Fibroblast of skin of right quadriceps (primary cell): ENCODE measurements around the gene PRMT9.

Source experiments
- DNase-seq: peaks from one replicate; pipeline ENCODE4 v3.0.0-alpha.2; 2013

PRMT9 gene

GRCh38 chr4:147683717-147684700 is at the start of gene PRMT9:
PRMT9 (minus strand) TSS chr4:147684163; CDS start chr4:147683987, 176 bp downstream.
- DNase-seq = peak; percentile 85

GRCh38 chr4:147732518-147733235 is 48.7 kb upstream of the PRMT9 start:
- peak; percentile 37 for DNase-seq

- peak; percentile 85 for DNase-seq
These were observed 47.9 kb upstream of the PRMT9 start, which contains the start of gene ARHGAP10 for GRCh38 chr4:147731580-147732517. ARHGAP10 (plus strand) TSS chr4:147732088; CDS start chr4:147732302, 214 bp downstream.

- DNase-seq = no peak
These were observed 46.4 kb upstream of the PRMT9 start for GRCh38 chr4:147730333-147730732.

- DNase-seq = no peak
These were observed 43.6 kb upstream of the PRMT9 start for GRCh38 chr4:147727476-147728028.

GRCh38 chr4:147725673-147726072 is 41.7 kb upstream of the PRMT9 start:
- no peak for DNase-seq

GRCh38 chr4:147724468-147725201 is 40.7 kb upstream of the PRMT9 start:
- DNase-seq = no peak

GRCh38 chr4:147723326-147723725 is 39.4 kb upstream of the PRMT9 start:
- DNase-seq = peak; percentile 69

GRCh38 chr4:147717878-147718277 is 33.9 kb upstream of the PRMT9 start:
- DNase-seq = no peak

- DNase-seq = peak; percentile 93
These were observed 30.8 kb upstream of the PRMT9 start for GRCh38 chr4:147714575-147715401.

- peak; percentile 41 for DNase-seq
These were observed 26.0 kb upstream of the PRMT9 start for GRCh38 chr4:147709999-147710398.

GRCh38 chr4:147707892-147708672 is 24.1 kb upstream of the PRMT9 start:
- peak; percentile 48 for DNase-seq

GRCh38 chr4:147704846-147705245 is 20.9 kb upstream of the PRMT9 start:
- DNase-seq = no peak

- DNase-seq = no peak
These were observed 12.9 kb upstream of the PRMT9 start for GRCh38 chr4:147696866-147697265.

GRCh38 chr4:147693218-147693617 is 9.3 kb upstream of the PRMT9 start:
- DNase-seq = no peak

GRCh38 chr4:147691820-147692219 is 7.9 kb upstream of the PRMT9 start:
- no peak for DNase-seq

GRCh38 chr4:147689067-147689466 is 5.1 kb upstream of the PRMT9 start:
- DNase-seq = no peak

- peak; percentile 10 for DNase-seq
These were observed 773 bp downstream of the PRMT9 start for GRCh38 chr4:147683188-147683591.

- peak; percentile 2 for DNase-seq
These were observed 1.2 kb downstream of the PRMT9 start for GRCh38 chr4:147682755-147683154.
